H1 (cell line): ENCODE results near the gene SCART1. TPM values are rescaled to one million over a fixed set of nuclear protein-coding genes. Genes with fewer than 3 reads are reported as not detected.

Experiments
- BACH1 ChIP-seq: IDR thresholded peaks from 2 replicates; pipeline ENCODE4 v1.6.1; 2012; ENCODE audit warnings: low read length, improper control_type of control experiment
- CHD7 ChIP-seq: fragments of 300-600 bp; sonication (generic); IDR thresholded peaks from 2 replicates; pipeline ENCODE4 v1.7.1; 2012; ENCODE audit warnings: low read length, moderate library complexity, mild to moderate bottlenecking, inconsistent platforms; ENCODE audit not compliant: insufficient replicate concordance
- EP300 ChIP-seq, 2 experiments: IDR thresholded peaks; 1 replicate in 1 of 2; 2 replicates in 1 of 2; pipeline ENCODE4 v1.6.1; 2011 to 2012; ENCODE audit warnings: low read depth in 2 of 2, low read length in 2 of 2, mild to moderate bottlenecking in 2 of 2, borderline replicate concordance in 1 of 2, inconsistent platforms in 1 of 2, moderate library complexity in 1 of 2
- EZH2 ChIP-seq: fragments of 200-600 bp; sonication (generic); IDR thresholded peaks from 2 replicates; pipeline ENCODE4 v1.7.1; 2012; ENCODE audit warnings: low read depth, mild to moderate bottlenecking, moderate library complexity, low read length, inconsistent platforms; ENCODE audit not compliant: severe bottlenecking
- KDM1A ChIP-seq: fragments of 200-600, 300-600 bp; sonication (generic); IDR thresholded peaks from 2 replicates; pipeline ENCODE4 v1.7.1; 2016; ENCODE audit warnings: mild to moderate bottlenecking, low read length, borderline replicate concordance
- KDM5A ChIP-seq: fragments of 200-600 bp; IDR thresholded peaks from 2 replicates; pipeline ENCODE4 v1.7.1; 2012; ENCODE audit warnings: mild to moderate bottlenecking, low read length, inconsistent platforms, mixed read lengths
- MAFK ChIP-seq: IDR thresholded peaks from 2 replicates; pipeline ENCODE4 v1.6.1; 2012; ENCODE audit warnings: low read depth, mild to moderate bottlenecking, improper control_type of control experiment, low read length
- RXRA ChIP-seq: IDR thresholded peaks from 2 replicates; pipeline ENCODE4 v1.6.1; 2011; ENCODE audit warnings: low read depth, mild to moderate bottlenecking, low read length, moderate library complexity; ENCODE audit not compliant: insufficient read depth
- SP1 ChIP-seq: IDR thresholded peaks from 2 replicates; pipeline ENCODE4 v1.6.1; 2011; ENCODE audit warnings: low read depth, low read length
- SP2 ChIP-seq: IDR thresholded peaks from 2 replicates; pipeline ENCODE4 v1.6.1; 2012; ENCODE audit warnings: mild to moderate bottlenecking, low read length, inconsistent platforms
- SP4 ChIP-seq: IDR thresholded peaks from 2 replicates; pipeline ENCODE4 v1.6.1; 2012; ENCODE audit warnings: low read length, inconsistent platforms
- SRF ChIP-seq: IDR thresholded peaks from 2 replicates; pipeline ENCODE4 v1.6.1; 2011; ENCODE audit warnings: mild to moderate bottlenecking, low read depth, low read length, moderate library complexity
- polyA plus RNA-seq, 7 experiments: library from polyadenylated mRNA; depleted of rRNA in 3 of 7; stranded (reverse) in 5 of 7; unstranded in 2 of 7; fragments of >200 nt in 5 of 7; fragments of 200-250 nt in 2 of 7; gene quantifications; 1 replicate in 5 of 7; 2 replicates in 1 of 7; 4 replicates in 1 of 7; pipeline versions ENCODE4 v1.2.1 to v1.2.3, GENCODE V29; 2011 to 2013; ENCODE audit warnings: missing spikeins in 2 of 7, mixed read lengths in 2 of 7
- total RNA-seq: library from RNA; stranded (reverse); fragmentation: NEBNext Ultra II Directional; extraction: Animal tissue kit (Norgen Biotek cat#: 25700); gene quantifications from 2 replicates; pipeline ENCODE4 v1.2.1, GENCODE V29; 2021

The SCART1 gene
- total and polyA plus RNA-seq, 2 of the 8 experiments (the other 6 are each of a cell fraction or from before 2014, with no cell fraction given), result 0.14 to 0.19 TPM

- TF ChIP-seq CHD7, result no peak
- no peak for TF ChIP-seq RXRA
- TF ChIP-seq BACH1, result no peak
- no peak for TF ChIP-seq MAFK
- no peak for TF ChIP-seq EZH2
- TF ChIP-seq SP1, result no peak
- no peak for TF ChIP-seq SRF
- TF ChIP-seq KDM5A, result no peak
- no peak for TF ChIP-seq SP4
- TF ChIP-seq SP2, result no peak
- TF ChIP-seq EP300 (IDR thresholded peaks at IDR 0.05; ENCODE audit: borderline replicate concordance in 1 of 2, low read depth in 2 of 2, low read length in 2 of 2), result no peak
- TF ChIP-seq KDM1A, result no peak
Measured at GRCh38 chr10:133440633-133441285, 13.0 kb upstream of the SCART1 start (continued).
